Ishikawa (cell line): Measurements from ENCODE around the gene PRM2.

Source experiments
- NFIC ChIP-seq: IDR thresholded peaks from 2 replicates; pipeline ENCODE4 v1.6.1; 2012
- REST ChIP-seq: IDR thresholded peaks from 2 replicates; pipeline ENCODE4 v1.6.1; 2012; ENCODE audit warnings: low read depth, mild to moderate bottlenecking
- YY1 ChIP-seq: IDR thresholded peaks from 2 replicates; pipeline ENCODE4 v1.6.1; 2012; ENCODE audit warnings: low read depth

GRCh38 chr16:11300560-11300892 is 24.2 kb upstream of the PRM2 start:
- TF ChIP-seq NFIC (no peak), YY1 (no peak), REST (no peak)
